ENCODE data around the gene UNC5B.

UNC5B gene

GRCh38 chr10:71223347-71224058 lies 11.1 kb downstream of the UNC5B start:
- DNase-seq: no peak

- no peak for DNase-seq
These were observed 13.1 kb downstream of the UNC5B start for GRCh38 chr10:71225291-71226058.

DNA sequence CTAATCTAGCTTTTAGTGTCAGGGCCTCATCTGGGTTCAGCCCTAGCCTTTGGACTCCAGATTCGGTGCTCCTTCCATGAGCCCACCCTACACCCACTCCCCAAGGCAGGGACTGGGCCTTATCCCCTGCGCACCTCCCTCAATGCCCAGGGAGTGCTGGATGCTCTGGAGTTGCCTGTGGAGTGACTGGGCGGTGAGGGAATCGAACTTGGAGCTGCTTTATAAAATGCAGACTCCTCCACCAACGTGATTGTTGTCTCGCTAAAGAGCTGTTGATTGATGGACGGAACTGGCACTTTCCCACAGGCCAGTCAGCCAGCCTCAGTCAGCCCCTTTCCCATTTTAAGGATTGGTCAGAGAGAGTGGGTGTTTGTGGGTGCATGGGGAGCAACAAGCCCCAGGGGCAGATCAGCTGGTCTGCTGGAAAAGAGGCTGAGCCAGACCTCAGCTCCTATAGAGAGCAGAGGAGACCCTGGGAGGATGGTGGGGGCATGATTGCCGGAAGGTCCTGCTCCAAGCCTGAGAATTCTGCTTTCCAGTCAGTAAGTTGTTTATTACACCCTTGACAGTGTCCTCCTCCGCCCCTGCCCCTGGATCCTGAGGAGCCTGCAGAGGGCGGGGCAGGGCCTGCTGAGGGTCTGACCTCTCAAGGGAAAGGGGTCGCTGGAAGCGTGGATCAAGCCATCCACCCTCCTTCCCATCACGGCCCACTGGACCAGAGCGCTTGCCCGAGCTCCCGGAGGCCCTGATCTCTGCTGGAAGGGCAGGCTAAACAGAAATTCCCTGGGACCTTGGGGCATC lies 16.7 kb downstream of the UNC5B start:
- DNase-seq: no peak

DNA sequence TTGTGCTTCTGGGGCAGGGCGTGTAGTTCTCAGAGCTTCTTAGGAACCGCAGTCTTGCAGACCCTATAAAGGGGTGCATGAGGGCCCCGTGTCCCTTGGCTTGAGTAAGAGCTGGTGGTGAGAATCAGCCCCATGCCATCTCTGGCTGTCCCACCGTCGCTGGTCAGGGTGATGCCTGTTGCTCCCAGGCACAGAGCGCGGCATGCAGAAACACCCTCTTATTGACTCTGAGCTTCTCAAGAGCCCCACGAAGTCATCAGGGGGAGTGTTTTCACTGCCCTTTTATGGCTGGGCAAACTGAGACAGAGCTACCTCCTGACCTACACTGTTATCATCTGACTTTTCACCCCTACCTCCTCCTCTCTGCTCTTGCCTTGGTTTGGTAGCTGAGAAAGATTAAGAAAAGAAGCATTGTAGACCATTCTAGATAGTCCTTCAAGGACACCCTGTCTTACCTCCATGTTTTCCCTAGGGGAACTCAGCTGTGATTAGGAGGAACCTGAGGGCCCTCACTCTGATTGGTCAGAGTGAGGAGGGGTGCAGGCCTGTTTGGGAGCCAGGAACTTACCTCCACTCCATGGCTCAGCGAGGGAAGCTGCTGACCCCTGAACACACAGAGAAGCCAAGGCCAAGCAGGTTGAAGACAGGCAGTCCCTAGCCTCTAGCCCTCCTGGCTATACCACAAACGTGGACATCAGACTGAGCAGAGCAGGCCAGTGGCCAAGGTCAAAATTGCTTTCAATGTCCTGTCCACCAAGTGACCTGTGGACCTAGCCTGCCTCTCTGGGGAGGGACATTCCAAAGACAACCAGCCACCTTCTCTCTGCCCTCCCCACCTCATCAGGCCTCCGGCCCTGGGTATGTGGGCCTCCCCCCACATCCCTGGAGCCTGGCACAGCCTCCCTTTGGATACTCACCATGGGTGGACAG lies 17.6 kb downstream of the UNC5B start:
- no peak for DNase-seq

DNA sequence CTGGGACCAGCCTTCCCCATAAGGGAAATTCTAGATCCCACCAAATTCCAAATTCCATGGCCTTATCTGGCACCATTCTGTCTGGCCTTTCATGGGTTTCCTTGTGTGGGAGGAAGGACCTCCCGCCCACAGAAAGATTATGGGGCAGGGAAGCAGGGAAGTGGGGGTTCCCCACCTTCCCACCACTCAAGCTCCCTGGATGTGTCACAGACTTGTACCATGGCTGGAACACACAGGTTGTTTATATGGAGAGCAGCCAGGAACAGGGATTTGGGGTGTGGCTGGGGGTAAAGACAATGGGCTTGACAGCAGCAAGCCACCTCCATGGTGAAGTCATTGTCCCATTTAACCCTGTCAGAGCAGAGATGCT lies 18.3 kb downstream of the UNC5B start:
- DNase-seq: no peak

DNA sequence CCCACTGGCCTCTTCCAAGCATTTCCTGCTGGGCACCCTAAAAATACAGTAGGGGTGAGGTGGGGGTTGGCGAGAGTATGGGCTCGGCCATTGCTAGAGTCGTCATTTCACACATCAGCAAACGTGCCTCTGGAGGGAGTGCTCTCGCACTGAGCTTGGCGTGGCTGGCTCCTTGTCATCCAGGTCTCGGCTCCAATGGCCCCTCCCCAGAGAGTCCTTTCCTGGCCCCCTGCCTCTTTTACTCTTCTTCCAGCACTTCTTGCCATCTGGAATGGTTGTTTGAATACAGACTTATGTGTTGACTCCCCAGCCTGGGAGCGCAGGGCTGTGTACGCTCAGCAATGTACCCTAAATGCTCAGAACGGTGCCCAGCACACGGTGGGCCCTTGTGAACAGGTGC lies 18.8 kb downstream of the UNC5B start:
- DNase-seq: no peak

DNA sequence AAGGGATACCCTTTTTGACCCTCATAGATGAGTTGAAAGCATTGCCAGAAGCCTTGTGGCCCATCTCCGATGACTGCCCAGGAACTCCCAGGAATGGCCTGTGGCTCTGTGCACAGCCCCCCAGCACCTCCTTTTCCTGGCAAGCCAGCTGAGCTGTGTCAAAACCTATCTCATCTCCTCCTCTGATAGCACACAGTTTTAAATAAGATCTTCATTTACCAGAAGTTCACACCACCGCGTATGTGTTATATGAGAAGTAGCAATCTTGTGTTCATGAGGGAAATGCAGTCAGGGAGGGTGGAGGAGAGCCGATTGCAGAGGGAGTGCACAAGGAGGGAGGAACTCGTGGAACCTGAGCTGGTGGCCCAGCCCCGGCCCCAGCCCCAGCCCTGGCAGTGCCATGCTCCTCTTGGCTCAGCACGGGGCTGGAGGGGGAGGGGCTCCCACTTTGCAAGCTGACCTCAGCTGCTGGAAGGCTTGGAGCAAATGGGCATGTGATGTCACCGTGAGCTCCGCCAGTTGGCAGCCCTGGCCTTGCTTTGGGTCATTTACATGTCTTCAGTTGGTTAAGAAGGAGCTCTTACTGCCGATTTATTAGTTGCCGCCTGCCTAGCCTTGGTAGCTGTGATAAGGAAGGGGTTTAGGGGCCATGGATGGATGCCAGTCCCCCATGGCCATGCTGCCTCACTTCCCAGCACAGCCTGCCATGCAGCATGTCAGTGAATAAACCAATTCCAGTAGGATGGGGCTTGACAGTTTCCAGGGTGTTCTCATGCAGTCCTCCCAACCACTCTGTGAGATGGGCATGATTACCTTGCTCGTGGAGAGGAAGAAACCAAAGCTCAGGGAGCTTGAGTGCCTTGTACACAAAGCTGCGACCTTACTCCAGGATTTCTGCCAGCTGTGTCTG lies 20.0 kb downstream of the UNC5B start:
- no peak for DNase-seq

- DNase-seq: no peak
These were observed 21.1 kb downstream of the UNC5B start for GRCh38 chr10:71233482-71233892.

DNA sequence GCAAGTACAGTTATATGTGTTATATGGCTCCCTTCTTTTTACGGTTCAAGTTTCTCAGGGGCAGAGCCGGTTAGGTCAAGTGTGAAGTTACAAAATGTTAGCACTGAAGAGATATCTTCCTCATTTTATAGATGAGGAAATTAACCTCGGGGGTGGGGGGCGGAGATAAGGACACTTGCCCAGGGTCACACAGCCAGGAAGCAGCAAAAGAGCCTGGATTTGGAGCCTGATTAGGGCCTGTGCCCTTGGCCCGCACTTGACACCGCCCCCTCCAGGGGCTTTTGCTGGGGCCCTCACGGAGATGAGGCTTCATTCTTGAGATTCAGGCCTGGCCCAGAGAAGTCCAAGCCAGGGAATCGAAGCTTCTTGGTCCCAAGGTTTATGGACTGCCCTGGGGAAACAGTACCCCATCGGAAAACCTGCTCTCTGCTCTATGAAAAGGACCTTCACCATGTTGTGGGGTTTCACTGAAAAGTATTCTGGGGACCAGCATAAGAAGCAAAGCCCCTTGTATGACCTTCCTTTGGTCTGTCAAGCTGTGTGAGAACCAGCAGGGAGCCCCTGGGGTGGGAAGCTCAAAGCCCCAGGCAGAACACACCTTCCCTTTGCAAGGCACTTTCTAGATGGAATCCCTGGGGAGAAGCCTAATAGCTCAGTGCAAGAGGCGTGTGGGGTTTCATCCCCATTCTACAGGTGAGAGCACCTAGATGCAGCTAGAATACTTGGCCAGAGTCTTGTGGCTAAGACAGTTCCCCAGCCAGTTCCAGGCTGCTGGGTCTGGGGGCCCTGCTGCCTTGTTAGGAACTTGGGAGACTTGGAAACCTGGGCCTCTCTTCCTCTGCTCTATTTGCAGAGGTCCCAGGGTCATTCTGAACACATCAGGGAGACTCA lies 21.9 kb downstream of the UNC5B start:
- no peak for DNase-seq

GRCh38 chr10:71234970-71235685 lies 22.8 kb downstream of the UNC5B start:
- no peak for DNase-seq

DNA sequence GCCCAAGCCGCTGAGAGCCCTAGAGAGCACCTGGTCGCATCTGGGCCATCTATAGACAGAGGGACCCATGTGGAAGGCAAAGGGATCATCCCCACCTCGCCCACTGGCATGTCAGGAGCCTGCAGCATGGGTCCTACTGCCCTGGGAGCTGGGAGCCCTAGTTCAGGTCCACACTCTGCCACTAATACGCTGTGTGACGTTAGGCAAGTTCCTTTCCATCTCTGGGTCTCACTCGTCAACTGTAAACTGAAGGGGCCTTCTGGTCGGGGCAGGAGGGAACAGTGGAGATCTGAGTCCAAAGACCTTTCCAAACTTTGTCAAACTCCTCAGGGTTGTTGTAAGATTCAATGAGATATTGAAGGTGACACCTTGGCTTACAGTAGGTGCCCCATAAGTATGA lies 23.4 kb downstream of the UNC5B start:
- no peak for DNase-seq

DNA sequence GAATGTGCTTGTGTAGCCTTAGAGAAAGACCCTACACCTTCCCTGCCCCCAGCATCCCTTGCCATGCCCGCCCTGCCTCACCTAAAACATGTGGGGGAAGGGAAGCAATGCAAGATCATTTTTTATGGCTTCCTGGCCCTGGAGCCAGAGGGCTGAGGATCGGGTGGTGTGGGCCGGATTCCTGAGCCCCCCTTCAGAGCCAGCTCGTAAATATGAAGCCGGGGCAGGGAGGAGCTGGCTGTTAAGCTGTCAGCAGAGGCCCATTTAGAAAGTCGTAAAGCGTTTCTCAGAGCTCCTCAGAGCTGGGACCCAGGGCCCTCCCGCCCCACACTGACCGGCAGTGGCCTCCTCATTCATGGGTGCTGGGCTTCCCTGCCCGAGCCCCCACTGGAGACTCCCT lies 23.9 kb downstream of the UNC5B start:
- no peak for DNase-seq

DNA sequence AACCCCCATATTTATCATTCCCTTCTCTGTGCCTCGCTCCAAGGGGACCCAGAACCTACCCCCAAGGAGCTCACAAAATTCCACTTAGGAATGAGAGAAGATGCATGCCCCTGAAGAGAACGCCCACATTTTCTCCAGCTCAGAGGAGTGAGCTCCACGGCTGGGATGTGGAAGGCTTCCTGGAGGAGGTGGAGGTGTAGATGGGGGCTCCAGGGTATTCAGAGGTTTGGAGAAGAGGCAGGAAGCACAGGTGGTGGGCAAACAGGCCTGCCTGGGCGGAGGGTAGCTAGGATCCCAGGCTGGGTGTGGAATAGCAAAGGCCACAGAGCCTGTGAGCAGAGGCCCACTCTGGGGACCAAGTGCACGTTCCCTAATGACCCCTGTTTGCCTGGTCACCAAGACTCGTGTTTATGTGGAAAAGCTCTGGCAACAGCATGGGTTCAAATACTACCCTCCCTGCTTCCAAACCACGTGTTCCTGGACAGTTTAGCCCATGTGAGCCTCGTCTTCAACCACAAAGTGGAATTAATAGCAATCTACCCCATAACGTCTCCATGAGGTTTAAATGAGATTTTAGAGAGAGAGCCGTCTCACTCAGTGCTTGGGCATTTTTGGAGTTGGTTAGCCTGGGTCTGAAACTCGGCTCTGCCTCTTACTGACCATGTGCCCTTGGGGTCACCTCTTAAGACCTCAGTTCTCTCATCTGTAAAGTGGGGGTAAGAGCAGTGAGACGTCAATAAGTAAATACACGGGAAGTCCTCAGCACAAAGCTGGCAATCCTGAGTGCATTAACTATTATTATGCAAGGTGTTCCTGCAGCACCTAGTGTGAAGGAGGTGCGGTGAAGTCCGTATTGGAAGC lies 24.7 kb downstream of the UNC5B start:
- DNase-seq: no peak

DNA sequence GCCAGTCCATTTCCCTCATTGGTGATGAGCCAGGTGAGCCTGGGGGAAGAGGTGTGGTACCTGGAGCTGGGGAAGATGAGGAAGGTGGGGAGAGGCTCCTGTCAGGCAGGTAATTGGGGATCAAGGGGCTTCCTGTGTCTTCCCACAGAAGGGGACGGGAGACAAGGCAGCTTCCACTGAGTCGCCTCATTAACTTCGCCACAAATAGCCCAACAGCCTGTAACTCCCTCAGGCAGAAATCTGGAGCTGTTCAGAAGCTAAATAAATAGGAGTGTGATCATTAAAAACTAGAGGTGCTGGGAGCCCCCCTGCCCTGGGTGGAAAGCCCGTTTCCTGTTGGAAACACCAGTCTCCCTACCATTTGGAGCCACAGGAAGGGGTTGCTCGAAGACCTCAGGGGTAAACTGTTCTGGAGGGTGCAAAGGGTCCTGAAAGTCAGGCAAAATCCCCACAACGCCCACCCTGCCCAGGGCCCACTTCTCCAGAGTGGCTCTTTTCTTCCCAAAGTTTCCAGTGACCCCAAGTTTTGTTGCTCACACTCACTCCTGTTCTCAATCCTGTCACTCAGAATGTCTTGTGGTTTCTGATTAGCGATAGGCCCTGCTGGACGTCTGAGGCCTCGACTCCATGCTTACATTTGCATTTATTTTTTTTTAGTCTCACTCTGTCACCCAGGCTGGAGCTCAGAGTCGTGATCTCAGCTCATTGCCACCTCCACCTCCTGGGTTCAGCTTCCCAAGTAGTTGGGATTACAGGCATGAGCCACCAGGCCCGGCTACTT lies 25.7 kb downstream of the UNC5B start:
- no peak for DNase-seq

DNA sequence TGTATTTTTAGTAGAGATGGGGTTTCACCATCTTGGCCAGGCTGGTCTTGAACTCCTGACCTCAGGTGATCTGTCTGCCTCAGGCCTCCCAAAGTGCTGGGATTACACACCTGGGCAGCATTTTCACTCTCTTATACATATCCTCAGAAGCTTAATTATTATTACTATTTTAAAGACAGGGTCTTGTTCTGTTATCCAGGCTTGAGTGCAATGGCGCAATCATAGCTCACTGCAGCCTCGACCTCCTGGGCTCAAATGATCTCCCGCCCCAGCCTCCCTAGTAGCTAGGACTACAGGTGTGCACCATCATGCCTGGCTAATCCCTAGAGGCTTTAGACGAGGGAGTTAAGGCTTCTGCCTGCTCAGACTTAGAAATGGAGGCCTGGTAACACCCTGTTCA lies 26.3 kb downstream of the UNC5B start:
- DNase-seq: no peak

GRCh38 chr10:71239131-71239915 lies 27.0 kb downstream of the UNC5B start:
- DNase-seq: no peak

Measured in activated CD4-positive, CD25-positive, alpha-beta regulatory T cell (primary cell).